Renal cortical epithelial cell (primary cell): ENCODE results near the gene MTERF2. TPM values are rescaled to one million over a fixed set of nuclear protein-coding genes. Genes with fewer than 3 reads are reported as not detected.

Experiments
- DNase-seq: peaks from one replicate; pipeline ENCODE4 v3.0.0-alpha.2; 2011; ENCODE audit warnings: low read depth
- total RNA-seq: library from RNA; depleted of rRNA; stranded (reverse); fragments of >200 nt; gene quantifications from 2 replicates; pipeline ENCODE4 v1.2.3, GENCODE V29; 2014

The MTERF2 gene
- total RNA-seq, 1 donor from 2014 or later, result 14.0 TPM

GRCh38 chr12:106954462-106955376 is 32.2 kb downstream of the MTERF2 start:
- DNase-seq, result peak; percentile 44

DNA sequence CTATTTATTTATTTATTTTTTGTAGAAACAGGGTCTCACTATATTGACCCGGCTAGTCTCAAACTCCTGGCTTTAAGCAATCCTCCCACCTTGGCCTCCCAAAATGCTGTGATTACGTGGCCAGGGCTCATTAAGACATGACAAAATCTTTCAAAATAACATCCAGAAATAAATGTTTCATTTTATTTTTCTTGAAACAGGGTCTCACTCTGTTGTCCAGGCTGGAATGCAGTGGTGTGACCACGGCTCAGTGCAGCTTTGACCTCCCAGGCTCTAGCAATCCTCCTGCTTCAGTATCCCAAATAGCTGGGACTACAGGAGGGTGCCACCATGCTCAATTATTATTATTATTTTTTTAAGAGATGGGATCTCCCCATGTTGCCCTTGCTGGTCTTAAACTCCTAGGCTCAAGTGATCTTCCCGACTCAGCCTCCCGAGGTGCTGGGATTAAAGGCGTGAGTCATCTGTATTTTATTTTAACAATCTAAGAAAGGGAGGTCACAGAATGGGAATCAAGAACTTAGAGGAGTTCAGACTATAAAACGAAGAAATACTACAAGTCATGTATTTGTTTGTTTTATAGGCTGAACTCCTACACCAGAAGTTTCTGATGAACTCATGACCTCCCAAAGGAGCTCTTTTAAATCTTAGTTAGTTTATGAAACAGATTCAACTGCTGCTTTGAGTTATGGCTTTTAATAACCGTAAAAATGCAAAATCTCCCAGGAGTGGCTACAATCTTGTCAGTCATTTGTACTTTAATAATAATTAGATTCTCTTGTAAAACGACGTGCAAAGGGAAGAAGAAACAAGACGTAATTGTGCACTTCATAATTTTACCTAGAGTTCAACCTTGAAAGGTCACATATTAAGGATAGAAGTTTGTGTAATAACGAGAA is 33.3 kb downstream of the MTERF2 start:
- DNase-seq, result peak; percentile 74

DNA sequence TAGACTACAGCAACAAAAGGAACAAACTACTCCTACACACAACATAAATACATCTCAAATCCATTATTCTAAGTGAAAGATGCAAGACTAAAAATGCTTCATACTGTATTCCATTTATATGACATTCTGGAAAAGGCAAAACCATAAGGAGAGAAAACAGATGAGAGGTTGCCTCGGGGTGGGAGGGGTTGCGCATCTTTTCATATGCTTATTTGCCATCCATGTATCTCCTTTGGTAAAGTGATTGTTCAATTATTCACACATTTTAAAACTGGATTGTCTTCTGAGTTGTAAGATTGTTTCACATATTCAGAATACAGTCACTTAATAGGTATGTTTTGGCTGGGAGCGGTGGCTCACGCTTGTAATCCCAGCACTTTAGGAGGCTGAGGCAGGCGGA is 36.4 kb downstream of the MTERF2 start:
- DNase-seq, result no peak

- DNase-seq, result peak; percentile 71
Measured at GRCh38 chr12:106947461-106947860, 39.5 kb downstream of the MTERF2 start.

GRCh38 chr12:106945261-106945851 is 41.6 kb downstream of the MTERF2 start:
- DNase-seq, result no peak

- DNase-seq, result no peak
Measured at GRCh38 chr12:106942775-106943174, 44.2 kb downstream of the MTERF2 start.

DNA sequence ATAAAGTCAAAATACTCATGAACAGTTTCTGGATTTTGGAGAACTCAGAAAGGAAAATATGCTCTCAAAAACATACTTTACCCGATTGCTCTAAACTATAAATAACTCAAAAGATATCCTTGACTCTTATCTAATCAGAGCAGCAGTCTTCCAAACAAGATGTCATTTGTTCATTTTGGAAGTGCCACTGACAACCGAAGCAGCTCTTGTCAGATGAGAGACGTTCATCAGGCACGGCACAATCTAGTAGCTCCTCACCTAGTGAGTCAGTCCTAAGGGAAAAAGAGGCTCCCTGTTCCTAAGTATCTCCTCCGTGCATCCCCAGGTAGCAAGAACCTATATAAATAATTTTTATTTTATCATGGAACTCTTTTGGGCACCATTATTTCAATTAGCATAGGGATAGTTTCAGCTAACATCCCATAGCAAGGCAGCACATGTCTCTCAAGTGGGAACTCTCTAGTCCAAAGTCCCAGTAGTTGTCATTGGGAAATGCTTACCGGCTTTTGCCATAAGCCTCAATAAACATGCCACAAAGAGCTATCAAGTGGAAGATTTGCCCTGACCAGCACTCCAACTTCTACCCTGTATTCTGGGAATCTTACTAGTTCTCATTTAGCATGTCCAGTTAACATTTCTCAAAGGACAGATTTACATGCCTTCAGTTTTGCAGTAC is 45.3 kb downstream of the MTERF2 start:
- no peak for DNase-seq

- DNase-seq, result no peak
Measured at GRCh38 chr12:106934277-106934676, 52.7 kb downstream of the MTERF2 start.

Other genes with a start within 250 kb of the MTERF2 start
- 14.4 and 46.3 TPM in 2 replicates for gene RIC8B, start 212.5 kb downstream of the MTERF2 start, total RNA-seq
- 82.1 and 89.6 TPM in 2 replicates for gene TMEM263, start 31.2 kb downstream of the MTERF2 start, total RNA-seq
- gene CRY1, start 106.4 kb upstream of the MTERF2 start, total RNA-seq, result 18.9 and 20.9 TPM in 2 replicates